ENCODE results near the gene SLCO2A1. TPM values are rescaled to one million over a fixed set of nuclear protein-coding genes. Genes with fewer than 3 reads are reported as not detected.

Gene SLCO2A1
- polyA plus RNA-seq, 1 donor (not counting 4 experiments of a cell fraction or from before 2014, with no cell fraction given), result 0.80 TPM

DNA sequence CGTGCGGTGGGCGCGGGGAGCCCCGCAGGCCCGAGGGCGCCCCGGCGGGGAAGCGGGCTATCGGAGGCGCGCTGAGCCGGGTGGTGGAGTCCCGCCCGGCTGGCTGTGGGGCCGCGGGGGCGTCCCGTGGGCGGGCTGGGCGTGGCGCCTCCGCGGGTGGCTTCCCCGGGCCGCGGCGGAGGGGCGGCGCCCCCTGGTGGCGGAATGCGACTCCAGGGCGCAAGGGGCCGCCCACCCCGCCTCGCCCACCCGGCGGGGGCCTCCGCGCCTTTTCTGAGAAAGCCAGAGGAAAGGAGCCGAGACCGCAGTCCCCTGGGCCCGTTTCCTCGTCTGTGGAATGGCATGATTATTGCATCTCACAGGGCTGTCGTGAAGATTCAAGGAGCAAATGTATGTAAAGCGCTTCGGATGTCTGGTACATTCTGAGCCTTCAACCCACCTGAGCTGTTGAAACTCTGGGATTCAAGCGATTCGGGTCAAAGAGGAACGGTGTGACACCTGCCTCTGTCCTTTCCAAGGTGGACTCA lies 102.1 kb downstream of the SLCO2A1 start:
- DNase-seq (ENCODE audit: low read depth, low spot score), result no peak
- Histone ChIP-seq H3K79me2 (ENCODE audit: control insufficient read depth, insufficient read depth, low read length) (no peaks in the 10 kb centered on the region), H3K9ac (ENCODE audit: control insufficient read depth, extremely low read depth, insufficient read depth, low read length) (no peak overlapping the region), H2AFZ (ENCODE audit: control insufficient read depth, low read length) (no peak overlapping the region), H3K27me3 (ENCODE audit: control insufficient read depth, extremely low read depth, insufficient read depth, low read length) (peaks cover 41% of the 10 kb centered on the region), H3K9me3 (ENCODE audit: control insufficient read depth, low read depth, low read length) (no peaks in the 10 kb centered on the region), H4K20me1 (ENCODE audit: control insufficient read depth, extremely low read depth, insufficient read depth, low read length) (no peaks in the 10 kb centered on the region), H3K4me2 (ENCODE audit: control insufficient read depth, extremely low read depth, insufficient read depth, low read depth, low read length) (peak overlapping the region; percentile 67), H3K4me3 (ENCODE audit: control insufficient read depth in 2 of 3, extremely low read depth in 1 of 3, insufficient read depth in 2 of 3, low read depth in 1 of 3, low read length in 3 of 3) (peak overlapping the region in 2 of 3 experiments; percentile 18 to 49), H3K27ac (ENCODE audit: control insufficient read depth, insufficient read depth, low read length) (no peak overlapping the region), H3K36me3 (ENCODE audit: control insufficient read depth in 2 of 2, extremely low read depth in 1 of 2, insufficient read depth in 2 of 2, low read length in 2 of 2) (no peaks in the 10 kb centered on the region), H3K9me1 (ENCODE audit: control insufficient read depth, extremely low read depth, insufficient read depth, low read length) (no peaks in the 10 kb centered on the region), H3K4me1 (ENCODE audit: control insufficient read depth, extremely low read depth, insufficient read depth, low read length) (no peaks in the 10 kb centered on the region)
- FAIRE-seq, result no peak
- no peak for TF ChIP-seq EZH2 (IDR thresholded peaks at IDR 0.05; ENCODE audit: low read length)
- TF ChIP-seq, protein P1, sequence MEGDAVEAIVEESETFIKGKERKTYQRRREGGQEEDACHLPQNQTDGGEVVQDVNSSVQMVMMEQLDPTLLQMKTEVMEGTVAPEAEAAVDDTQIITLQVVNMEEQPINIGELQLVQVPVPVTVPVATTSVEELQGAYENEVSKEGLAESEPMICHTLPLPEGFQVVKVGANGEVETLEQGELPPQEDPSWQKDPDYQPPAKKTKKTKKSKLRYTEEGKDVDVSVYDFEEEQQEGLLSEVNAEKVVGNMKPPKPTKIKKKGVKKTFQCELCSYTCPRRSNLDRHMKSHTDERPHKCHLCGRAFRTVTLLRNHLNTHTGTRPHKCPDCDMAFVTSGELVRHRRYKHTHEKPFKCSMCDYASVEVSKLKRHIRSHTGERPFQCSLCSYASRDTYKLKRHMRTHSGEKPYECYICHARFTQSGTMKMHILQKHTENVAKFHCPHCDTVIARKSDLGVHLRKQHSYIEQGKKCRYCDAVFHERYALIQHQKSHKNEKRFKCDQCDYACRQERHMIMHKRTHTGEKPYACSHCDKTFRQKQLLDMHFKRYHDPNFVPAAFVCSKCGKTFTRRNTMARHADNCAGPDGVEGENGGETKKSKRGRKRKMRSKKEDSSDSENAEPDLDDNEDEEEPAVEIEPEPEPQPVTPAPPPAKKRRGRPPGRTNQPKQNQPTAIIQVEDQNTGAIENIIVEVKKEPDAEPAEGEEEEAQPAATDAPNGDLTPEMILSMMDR (optimal IDR thresholded peaks at IDR 0.05 in 1 of 3, IDR thresholded peaks at IDR 0.05 in 1 of 3, conservative IDR thresholded peaks at IDR 0.05 in 1 of 3; ENCODE audit: extremely low read depth in 1 of 3, insufficient read depth in 2 of 3, low read length in 3 of 3), result peak; percentile 42 to 68 (median 68)
- dilution Hi-C loops (cut with MboI; ENCODE audit: extremely low pct_ligation_motif_present, low sequenced_read_pairs), result no loop called here

DNA sequence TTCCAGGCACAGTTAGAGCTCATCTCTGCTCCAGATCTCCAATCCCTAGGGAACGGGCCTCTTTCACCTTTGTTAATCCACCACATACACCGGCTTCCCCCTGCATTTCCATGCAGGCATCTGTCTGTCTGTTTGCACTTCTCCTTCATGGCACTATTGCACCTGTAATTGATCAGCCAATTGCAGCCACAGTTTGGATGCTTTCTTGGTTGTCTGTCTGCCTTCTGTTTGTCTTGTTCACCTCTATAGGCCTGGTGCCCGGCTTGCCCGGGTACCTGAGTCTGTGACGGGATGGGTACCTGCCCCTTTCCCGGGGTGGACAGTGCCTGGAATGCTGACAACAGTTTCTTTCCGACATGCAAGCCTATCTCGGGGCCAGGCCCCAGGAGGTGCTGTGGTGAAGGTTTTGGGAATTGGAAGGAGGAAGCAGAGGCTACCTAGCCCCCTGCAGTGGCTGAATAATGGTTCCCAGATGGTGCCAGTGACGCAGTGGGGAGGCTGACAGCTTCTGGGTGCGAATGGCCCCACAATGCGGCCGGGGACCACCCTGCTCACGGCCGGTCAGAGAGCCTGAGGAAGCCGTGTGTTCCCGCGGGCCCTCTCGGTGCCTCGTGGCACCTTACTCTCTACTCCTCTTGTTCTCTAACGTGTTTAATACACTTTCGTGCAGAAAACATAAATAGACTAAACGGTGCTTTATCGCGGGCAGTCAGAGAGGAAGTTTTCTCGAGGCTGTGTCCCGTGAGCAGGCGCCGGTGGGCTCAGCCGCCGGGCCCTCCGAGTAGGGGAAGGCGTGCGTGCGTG lies 102.8 kb downstream of the SLCO2A1 start:
- FAIRE-seq, result no peak

More for the DNA sequence above, 102.8 kb downstream of the SLCO2A1 start:
- Histone ChIP-seq H3K4me1 (ENCODE audit: control insufficient read depth, extremely low read depth, insufficient read depth, low read length) (no peaks in the 10 kb centered on the region), H3K9me1 (ENCODE audit: control insufficient read depth, extremely low read depth, insufficient read depth, low read length) (no peaks in the 10 kb centered on the region), H3K79me2 (ENCODE audit: control insufficient read depth, insufficient read depth, low read length) (no peaks in the 10 kb centered on the region), H3K9ac (ENCODE audit: control insufficient read depth, extremely low read depth, insufficient read depth, low read length) (no peak overlapping the region), H3K27ac (ENCODE audit: control insufficient read depth, insufficient read depth, low read length) (no peak overlapping the region), H2AFZ (ENCODE audit: control insufficient read depth, low read length) (no peak overlapping the region), H3K9me3 (ENCODE audit: control insufficient read depth, low read depth, low read length) (no peaks in the 10 kb centered on the region), H4K20me1 (ENCODE audit: control insufficient read depth, extremely low read depth, insufficient read depth, low read length) (no peaks in the 10 kb centered on the region), H3K27me3 (ENCODE audit: control insufficient read depth, extremely low read depth, insufficient read depth, low read length) (peaks cover 41% of the 10 kb centered on the region), H3K4me2 (ENCODE audit: control insufficient read depth, extremely low read depth, insufficient read depth, low read depth, low read length) (peak overlapping the region; percentile 67), H3K4me3 (ENCODE audit: control insufficient read depth in 2 of 3, extremely low read depth in 1 of 3, insufficient read depth in 2 of 3, low read depth in 1 of 3, low read length in 3 of 3) (peak overlapping the region in 2 of 3 experiments; percentile 3 to 41), H3K36me3 (ENCODE audit: control insufficient read depth in 2 of 2, extremely low read depth in 1 of 2, insufficient read depth in 2 of 2, low read length in 2 of 2) (no peaks in the 10 kb centered on the region)
- no peak for DNase-seq (ENCODE audit: low read depth, low spot score)
- TF ChIP-seq, protein P1 (optimal IDR thresholded peaks at IDR 0.05 in 1 of 3, IDR thresholded peaks at IDR 0.05 in 1 of 3, conservative IDR thresholded peaks at IDR 0.05 in 1 of 3; ENCODE audit: extremely low read depth in 1 of 3, insufficient read depth in 2 of 3, low read length in 3 of 3), result no peak
- TF ChIP-seq EZH2 (IDR thresholded peaks at IDR 0.05; ENCODE audit: low read length), result no peak
- dilution Hi-C loops (cut with MboI; ENCODE audit: extremely low pct_ligation_motif_present, low sequenced_read_pairs), result no loop called here

Measured in keratinocyte (primary cell).